ENCODE measurements around the gene GRB14.

Gene GRB14

DNA sequence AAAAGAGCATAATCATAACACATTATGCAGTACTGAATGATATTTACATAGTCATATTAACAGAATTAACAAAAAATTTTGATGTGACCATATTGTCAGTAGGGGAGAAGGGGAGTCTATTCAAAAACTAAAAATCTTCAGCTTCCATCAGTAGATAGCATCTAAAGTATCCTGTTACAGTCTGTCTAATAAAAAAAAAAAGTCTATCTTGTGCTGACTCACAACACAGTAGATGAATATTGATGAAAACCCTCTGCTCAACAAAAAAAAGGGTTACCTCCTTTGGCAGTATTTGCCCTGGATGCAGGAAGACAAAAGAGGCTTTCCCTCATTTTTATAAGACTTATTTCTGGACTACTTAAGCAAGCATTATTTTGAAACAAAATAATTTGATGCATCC, 27.3 kb downstream of the GRB14 start:
- Mint-ChIP-seq H3K4me3 (no peak overlapping the region), H3K4me1 (ENCODE audit: low read depth) (no peaks in the 10 kb centered on the region), H3K9me3 (peaks cover 3% of the 10 kb centered on the region), H3K27ac (no peak overlapping the region), H3K36me3 (ENCODE audit: low read depth) (no peaks in the 10 kb centered on the region), H3K27me3 (ENCODE audit: low read depth) (no peaks in the 10 kb centered on the region)

DNA sequence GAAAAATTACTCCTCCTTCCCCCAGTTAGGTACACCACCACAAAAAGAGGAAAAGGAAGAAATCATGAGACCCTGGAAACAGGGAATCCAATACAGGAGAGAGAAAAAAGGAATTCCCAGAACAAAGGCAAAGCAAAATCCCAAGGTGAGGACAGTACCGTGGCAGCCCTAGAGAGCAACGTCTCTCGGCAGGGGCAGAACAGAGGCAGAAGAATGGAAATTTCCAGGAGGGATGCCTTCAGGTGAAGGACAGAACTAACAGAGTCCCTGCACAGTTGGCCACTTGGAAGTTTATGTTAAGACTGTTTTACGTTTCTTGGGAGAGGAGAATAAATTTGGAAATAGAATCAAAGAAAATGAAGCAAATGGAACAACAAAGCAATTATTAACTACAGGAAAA, 27.7 kb downstream of the GRB14 start:
- no peaks in the 10 kb centered on the region for H3K4me1 Mint-ChIP-seq (ENCODE audit: low read depth)
- H3K9me3 Mint-ChIP-seq: peaks cover 3% of the 10 kb centered on the region
- H3K27ac Mint-ChIP-seq: no peak overlapping the region
- no peak overlapping the region for H3K4me3 Mint-ChIP-seq
- no peaks in the 10 kb centered on the region for H3K27me3 Mint-ChIP-seq (ENCODE audit: low read depth)
- no peaks in the 10 kb centered on the region for H3K36me3 Mint-ChIP-seq (ENCODE audit: low read depth)

DNA sequence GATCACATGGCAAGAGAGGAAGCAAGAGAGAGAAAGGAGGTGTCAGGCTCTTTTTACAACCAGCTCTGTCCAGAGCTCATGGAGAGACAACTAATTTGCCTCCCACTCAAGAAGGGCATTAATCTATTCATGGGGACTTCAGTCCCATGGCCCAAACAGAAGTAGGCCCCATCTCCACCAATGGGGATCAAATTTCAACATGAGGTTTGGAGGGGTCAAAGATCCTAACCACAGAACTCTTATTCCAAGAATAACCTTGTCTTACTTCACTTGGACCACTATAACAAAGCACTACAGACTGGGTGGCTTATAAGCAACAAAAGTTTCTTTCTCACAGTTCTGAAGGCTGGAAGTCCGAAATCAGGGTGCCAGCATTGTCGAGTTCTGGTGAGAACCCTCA, 31.8 kb downstream of the GRB14 start:
- Mint-ChIP-seq H3K9me3 (peaks cover 3% of the 10 kb centered on the region), H3K36me3 (ENCODE audit: low read depth) (no peaks in the 10 kb centered on the region), H3K27ac (no peak overlapping the region), H3K4me3 (no peak overlapping the region), H3K4me1 (ENCODE audit: low read depth) (no peaks in the 10 kb centered on the region), H3K27me3 (ENCODE audit: low read depth) (no peaks in the 10 kb centered on the region)

DNA sequence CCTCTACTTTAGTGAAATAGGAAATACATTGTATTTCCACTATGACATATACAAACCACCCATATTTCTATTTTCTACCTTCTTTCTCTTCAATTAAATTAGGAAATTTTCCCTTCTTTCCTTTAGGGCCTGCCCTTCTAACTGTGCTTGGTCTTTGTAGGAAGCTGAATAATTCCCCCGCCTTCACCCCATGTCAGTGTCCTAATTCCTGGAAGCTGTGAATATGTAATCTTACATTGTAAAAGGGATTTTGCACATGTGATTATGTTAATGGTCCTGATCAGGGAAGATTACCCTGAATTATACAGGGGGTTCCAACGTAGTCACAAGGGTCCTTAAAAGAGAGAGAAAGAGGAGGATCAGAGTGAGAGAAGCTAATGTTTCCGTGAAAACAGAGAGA, 40.2 kb downstream of the GRB14 start:
- Mint-ChIP-seq H3K36me3 (ENCODE audit: low read depth) (no peaks in the 10 kb centered on the region), H3K4me1 (ENCODE audit: low read depth) (no peaks in the 10 kb centered on the region), H3K27me3 (ENCODE audit: low read depth) (no peaks in the 10 kb centered on the region), H3K27ac (no peak overlapping the region), H3K9me3 (no peaks in the 10 kb centered on the region), H3K4me3 (no peak overlapping the region)

DNA sequence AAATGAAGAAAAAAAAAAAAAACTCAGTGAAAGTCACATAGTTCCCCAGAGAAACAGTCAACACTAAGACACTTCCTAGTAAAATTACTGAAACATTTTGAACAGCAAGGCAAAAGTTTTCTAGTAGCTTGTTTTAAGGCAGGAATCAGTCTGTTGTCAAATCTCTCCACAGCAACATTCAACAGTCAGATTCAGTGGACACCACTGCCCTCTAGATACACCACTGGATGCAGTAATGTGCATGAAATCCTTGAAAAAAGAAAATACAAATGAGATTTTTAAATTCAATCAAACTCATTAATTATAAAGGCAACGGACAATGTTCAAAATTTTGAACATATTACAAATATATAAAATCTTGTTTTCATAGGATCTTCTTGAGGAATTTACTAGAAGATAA, 46.4 kb downstream of the GRB14 start:
- Mint-ChIP-seq H3K9me3 (no peaks in the 10 kb centered on the region), H3K27me3 (ENCODE audit: low read depth) (no peaks in the 10 kb centered on the region), H3K36me3 (ENCODE audit: low read depth) (no peaks in the 10 kb centered on the region), H3K4me1 (ENCODE audit: low read depth) (no peaks in the 10 kb centered on the region), H3K4me3 (no peak overlapping the region), H3K27ac (no peak overlapping the region)

DNA sequence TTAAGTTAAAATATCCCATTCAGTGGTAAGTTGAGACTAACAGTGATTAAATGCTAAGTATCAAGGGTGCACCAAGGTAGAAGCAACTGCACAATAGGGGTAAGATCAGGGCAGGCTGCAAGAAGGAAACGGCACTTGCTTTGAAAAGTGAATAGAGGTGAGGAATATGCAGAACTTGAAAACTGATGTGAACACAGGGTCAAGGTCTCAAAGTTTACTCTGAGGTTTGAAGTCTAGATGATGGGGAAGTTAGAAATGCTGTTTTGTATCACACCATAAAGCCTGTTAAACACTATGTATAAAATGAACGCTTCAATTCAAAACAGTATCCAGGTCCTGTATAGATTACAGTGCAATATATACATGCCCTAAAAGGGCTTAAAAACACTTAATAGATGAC, 50.8 kb downstream of the GRB14 start:
- Mint-ChIP-seq H3K27me3 (ENCODE audit: low read depth) (no peaks in the 10 kb centered on the region), H3K4me1 (ENCODE audit: low read depth) (no peaks in the 10 kb centered on the region), H3K27ac (no peak overlapping the region), H3K9me3 (no peaks in the 10 kb centered on the region), H3K36me3 (ENCODE audit: low read depth) (no peaks in the 10 kb centered on the region), H3K4me3 (no peak overlapping the region)

DNA sequence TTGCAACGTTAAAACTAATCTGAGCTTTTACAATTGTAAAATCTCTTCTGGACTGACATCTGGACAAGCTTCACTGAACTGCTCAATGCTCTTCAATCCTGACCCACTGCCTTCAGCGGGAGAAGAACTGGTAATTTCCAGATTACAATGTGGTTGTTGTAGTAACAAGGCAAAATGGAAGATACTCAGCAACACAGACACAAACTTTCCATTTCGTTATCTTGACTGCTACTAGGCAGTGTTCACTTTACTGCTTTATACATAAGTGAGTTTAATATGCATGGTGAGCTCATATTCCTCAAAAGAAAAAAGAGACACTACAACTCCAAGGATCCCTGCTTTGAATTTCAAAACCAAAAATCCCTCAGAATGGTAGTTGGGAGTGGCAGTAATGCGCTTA, 51.9 kb downstream of the GRB14 start:
- Mint-ChIP-seq H3K4me1 (ENCODE audit: low read depth) (no peaks in the 10 kb centered on the region), H3K4me3 (no peak overlapping the region), H3K27me3 (ENCODE audit: low read depth) (no peaks in the 10 kb centered on the region), H3K36me3 (ENCODE audit: low read depth) (no peaks in the 10 kb centered on the region), H3K27ac (no peak overlapping the region), H3K9me3 (no peaks in the 10 kb centered on the region)

DNA sequence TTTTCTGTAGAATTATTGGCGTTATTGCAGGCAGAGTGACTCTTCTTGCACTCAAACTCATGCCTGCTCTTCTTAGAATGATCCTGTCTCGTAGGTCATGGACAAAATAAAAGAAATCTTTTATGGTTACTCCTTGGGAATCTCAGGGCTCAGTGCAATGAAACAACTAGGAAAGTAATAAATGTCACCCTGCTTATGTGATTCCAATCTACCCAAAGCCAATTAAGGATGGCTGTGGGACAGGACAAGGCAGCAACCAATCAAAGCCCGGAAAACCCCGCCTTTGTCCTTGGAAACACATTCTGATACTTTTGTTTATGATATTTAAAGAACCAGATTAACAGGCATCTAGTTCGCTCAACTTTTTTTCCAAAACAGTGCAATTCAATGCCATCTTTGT, 53.0 kb downstream of the GRB14 start:
- no peaks in the 10 kb centered on the region for H3K36me3 Mint-ChIP-seq (ENCODE audit: low read depth)
- H3K27me3 Mint-ChIP-seq (ENCODE audit: low read depth): no peaks in the 10 kb centered on the region
- no peak overlapping the region for H3K4me3 Mint-ChIP-seq
- no peaks in the 10 kb centered on the region for H3K9me3 Mint-ChIP-seq
- H3K4me1 Mint-ChIP-seq (ENCODE audit: low read depth): no peaks in the 10 kb centered on the region
- H3K27ac Mint-ChIP-seq: no peak overlapping the region

DNA sequence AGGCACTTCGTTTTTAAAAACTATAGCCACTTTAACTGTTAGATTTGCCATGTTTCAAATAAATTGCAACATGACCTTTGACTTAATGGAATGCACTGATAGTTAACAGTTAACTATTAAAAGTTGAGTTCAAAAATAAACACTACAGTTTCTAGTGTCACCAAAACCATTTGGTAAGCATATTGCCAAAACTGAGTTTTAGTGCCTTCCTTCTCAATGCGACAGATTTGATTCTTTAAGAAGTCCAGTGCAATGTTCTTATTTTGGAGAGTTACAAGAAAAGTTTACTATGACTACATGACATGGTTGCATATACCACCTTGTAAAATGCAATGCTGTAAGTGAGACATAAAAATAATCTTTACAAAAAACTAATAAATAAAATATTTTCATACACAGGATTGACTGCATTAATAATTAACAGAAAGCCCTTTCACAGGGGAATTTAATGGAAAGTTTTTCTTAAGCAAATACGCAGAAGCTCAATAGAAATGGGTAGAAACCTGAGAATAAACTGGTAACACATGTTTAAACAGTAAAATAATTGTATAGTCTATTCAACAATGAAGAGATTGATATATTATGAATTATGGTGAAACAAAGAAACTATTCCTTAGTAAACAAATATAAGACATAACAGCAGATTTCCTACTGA, 53.8 kb downstream of the GRB14 start:
- Mint-ChIP-seq H3K27ac (no peak overlapping the region), H3K27me3 (ENCODE audit: low read depth) (no peaks in the 10 kb centered on the region), H3K9me3 (no peaks in the 10 kb centered on the region), H3K36me3 (ENCODE audit: low read depth) (no peaks in the 10 kb centered on the region), H3K4me1 (ENCODE audit: low read depth) (no peaks in the 10 kb centered on the region), H3K4me3 (no peak overlapping the region)

DNA sequence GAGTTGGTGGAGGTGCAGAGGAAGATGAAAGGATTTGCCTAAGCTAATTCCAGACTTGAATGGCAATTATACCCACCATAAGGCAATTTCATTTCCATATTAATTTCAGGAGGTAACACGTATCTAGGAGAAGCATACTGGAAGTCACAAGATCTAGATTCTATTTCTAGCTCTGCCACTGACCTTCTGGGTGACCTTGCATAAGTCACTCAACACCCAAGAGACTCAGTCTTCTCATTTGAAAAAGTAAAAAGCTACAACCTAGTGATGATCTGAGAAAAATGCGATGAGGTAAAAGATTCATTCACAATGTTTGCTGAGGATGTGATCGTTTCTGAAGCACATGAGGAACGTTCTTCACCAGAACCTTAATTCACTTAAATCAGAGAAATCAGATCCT, 55.9 kb downstream of the GRB14 start:
- Mint-ChIP-seq H3K27ac (no peak overlapping the region), H3K27me3 (ENCODE audit: low read depth) (no peaks in the 10 kb centered on the region), H3K9me3 (no peaks in the 10 kb centered on the region), H3K4me3 (no peak overlapping the region), H3K4me1 (ENCODE audit: low read depth) (no peaks in the 10 kb centered on the region), H3K36me3 (ENCODE audit: low read depth) (no peaks in the 10 kb centered on the region)

DNA sequence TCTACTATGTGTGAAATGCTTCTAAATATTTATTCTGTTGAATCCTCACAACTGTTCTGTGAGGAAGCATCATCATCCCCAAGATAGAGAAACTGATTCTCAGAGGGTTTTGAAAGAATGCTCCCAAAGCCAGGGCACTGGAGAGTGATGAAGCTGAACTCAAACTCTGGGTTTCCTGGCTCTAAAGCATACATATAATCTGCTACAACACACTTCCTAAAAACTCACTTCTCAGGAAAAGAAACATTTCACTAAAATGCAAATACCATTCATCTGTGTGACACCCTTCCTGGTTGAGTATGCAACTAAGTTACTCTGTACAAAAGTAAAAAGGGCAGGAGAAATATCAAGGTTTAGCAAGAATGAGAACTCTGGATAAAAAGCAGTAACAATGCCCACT, 58.6 kb downstream of the GRB14 start:
- Mint-ChIP-seq H3K27ac (no peak overlapping the region), H3K4me3 (no peak overlapping the region), H3K9me3 (no peaks in the 10 kb centered on the region), H3K27me3 (ENCODE audit: low read depth) (no peaks in the 10 kb centered on the region), H3K36me3 (ENCODE audit: low read depth) (no peaks in the 10 kb centered on the region), H3K4me1 (ENCODE audit: low read depth) (no peaks in the 10 kb centered on the region)

DNA sequence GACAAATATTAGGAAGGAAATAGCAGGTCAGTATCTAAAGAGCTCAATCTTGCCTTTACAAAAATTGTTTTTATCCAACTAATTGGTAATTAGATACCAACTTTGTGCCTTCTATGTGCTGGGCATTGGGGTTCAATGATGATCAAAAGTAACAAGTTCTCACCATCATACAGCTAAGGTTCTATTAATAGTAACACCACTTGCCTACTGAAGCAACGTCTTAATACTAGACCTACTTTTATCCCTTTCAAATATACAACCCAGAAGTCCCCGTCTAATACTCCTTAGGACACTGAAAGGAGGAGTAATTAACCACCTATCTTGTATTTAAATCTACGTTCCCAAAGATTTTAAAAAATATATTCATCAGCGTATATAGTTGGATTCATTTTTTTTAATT, 59.3 kb downstream of the GRB14 start:
- Mint-ChIP-seq H3K27ac (no peak overlapping the region), H3K36me3 (ENCODE audit: low read depth) (no peaks in the 10 kb centered on the region), H3K27me3 (ENCODE audit: low read depth) (no peaks in the 10 kb centered on the region), H3K4me3 (no peak overlapping the region), H3K9me3 (no peaks in the 10 kb centered on the region), H3K4me1 (ENCODE audit: low read depth) (no peaks in the 10 kb centered on the region)

DNA sequence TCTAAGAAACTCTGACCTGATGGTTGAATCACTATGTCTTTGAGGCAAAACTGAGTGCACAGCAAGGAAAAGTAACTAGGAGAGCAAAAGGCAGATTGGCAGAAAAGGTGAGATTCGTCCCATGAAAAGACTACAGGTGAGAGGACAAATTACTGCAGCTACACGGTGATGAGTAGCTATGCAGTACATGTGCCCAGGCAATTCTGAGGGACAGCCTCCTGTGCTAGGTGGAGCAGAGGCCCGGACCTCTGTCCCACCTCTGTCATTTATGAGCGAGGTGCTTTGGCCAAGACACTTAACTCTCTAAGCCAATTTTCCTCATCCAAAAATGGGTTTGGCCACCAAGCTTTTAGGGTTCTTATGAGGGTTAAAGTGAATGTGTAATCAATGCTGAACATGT, 59.9 kb downstream of the GRB14 start:
- H3K4me3 Mint-ChIP-seq: no peak overlapping the region
- H3K4me1 Mint-ChIP-seq (ENCODE audit: low read depth): no peaks in the 10 kb centered on the region
- no peak overlapping the region for H3K27ac Mint-ChIP-seq
- H3K36me3 Mint-ChIP-seq (ENCODE audit: low read depth): no peaks in the 10 kb centered on the region
- no peaks in the 10 kb centered on the region for H3K27me3 Mint-ChIP-seq (ENCODE audit: low read depth)
- H3K9me3 Mint-ChIP-seq: no peaks in the 10 kb centered on the region

DNA sequence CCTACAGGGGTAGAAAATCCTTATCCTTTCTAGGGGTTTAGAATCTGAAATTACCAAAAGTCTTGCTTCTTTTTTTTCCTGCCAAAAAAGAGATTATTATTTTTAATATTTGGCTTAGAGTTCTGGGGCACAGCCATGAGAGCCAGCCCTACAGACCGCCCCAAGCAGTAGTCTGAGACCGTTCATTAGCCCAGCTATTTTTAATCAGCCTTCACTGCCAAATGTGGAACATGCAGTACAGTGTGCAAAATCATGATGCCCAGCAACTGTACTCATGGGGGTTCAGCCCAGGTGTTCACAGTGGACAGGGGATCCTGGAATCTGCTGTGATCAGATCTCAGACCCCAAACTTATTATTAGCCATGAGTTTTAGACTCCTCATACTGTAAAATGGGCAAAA, 60.4 kb downstream of the GRB14 start:
- Mint-ChIP-seq H3K36me3 (ENCODE audit: low read depth) (no peaks in the 10 kb centered on the region), H3K9me3 (no peaks in the 10 kb centered on the region), H3K4me3 (no peak overlapping the region)

DNA sequence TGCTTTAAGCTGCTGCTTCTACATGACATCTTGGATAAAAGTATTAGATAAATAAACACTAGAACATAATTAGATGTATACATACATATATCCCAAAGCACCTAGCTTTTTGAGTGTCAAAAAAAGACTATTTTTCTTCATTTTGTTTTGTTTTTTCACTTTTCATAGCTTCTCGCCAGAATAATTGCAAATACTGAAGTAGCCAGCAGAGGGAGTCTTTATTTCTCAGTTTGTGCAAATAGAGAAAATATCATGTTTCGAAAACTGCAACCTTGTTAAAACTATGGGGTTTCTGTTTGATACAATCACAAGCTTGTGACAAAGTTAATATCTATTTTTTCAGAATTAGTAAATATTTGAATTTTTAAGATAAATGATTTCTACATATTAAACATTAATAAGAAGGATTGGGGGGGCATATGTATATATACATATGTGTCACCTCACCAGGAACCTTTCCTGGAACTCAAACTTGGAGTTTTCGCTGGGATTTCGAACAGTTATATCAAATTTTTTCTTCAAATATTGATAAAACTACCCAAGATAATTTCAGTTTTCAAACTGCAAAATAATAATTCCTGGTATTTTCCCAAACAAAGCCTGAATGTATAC, 61.0 kb downstream of the GRB14 start:
- no peaks in the 10 kb centered on the region for H3K27me3 Mint-ChIP-seq (ENCODE audit: low read depth)
- no peaks in the 10 kb centered on the region for H3K9me3 Mint-ChIP-seq
- no peak overlapping the region for H3K4me3 Mint-ChIP-seq
- no peaks in the 10 kb centered on the region for H3K4me1 Mint-ChIP-seq (ENCODE audit: low read depth)
- no peak overlapping the region for H3K27ac Mint-ChIP-seq
- H3K36me3 Mint-ChIP-seq (ENCODE audit: low read depth): no peaks in the 10 kb centered on the region

More for the DNA sequence above, 60.4 kb downstream of the GRB14 start:
- Mint-ChIP-seq H3K27ac (no peak overlapping the region), H3K27me3 (ENCODE audit: low read depth) (no peaks in the 10 kb centered on the region), H3K4me1 (ENCODE audit: low read depth) (no peaks in the 10 kb centered on the region)

DNA sequence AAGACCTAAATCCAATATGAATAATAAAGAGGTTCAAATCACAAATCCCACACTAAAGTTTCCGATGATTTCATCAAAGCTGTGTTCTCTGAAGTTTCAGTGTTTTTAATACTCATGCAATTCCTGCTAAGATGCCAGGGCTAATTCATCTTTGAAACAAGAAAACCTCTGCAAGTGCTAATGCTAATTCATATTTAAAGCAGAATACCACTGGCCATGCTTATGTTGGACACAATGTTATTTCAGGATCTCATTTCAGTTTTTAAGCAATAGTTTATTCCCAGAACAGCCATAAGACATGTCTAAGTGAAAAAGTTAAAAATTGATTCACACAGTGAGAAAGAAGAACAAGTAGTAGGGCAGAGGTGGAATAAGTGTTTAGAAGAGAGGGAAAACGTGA, 62.8 kb downstream of the GRB14 start:
- H3K9me3 Mint-ChIP-seq: no peaks in the 10 kb centered on the region
- no peak overlapping the region for H3K4me3 Mint-ChIP-seq
- no peaks in the 10 kb centered on the region for H3K36me3 Mint-ChIP-seq (ENCODE audit: low read depth)
- no peaks in the 10 kb centered on the region for H3K27me3 Mint-ChIP-seq (ENCODE audit: low read depth)
- no peaks in the 10 kb centered on the region for H3K4me1 Mint-ChIP-seq (ENCODE audit: low read depth)
- H3K27ac Mint-ChIP-seq: no peak overlapping the region
